ENCODE results near the gene CRTC1. TPM values are rescaled to one million over a fixed set of nuclear protein-coding genes. Genes with fewer than 3 reads are reported as not detected.
"Not testable (repeated sequence)": the region's sequence is repeated elsewhere in the genome, so short reads cannot be mapped to it uniquely, and the experiment has no call there.

Gene CRTC1
- total RNA-seq, 1 donor from 2014 or later = 14.6 TPM

GRCh38 chr19:18731562-18732008 lies 48.1 kb downstream of the CRTC1 start:
- peaks cover 23% of the 10 kb centered on the region for H3K4me1 Mint-ChIP-seq (ENCODE audit: low read depth)
- H3K4me3 Mint-ChIP-seq (ENCODE audit: unreplicated experiment) = no peak overlapping the region
- no peak overlapping the region for H3K27ac Mint-ChIP-seq (ENCODE audit: unreplicated experiment)
- no peak for TF ChIP-seq CTCF (IDR thresholded peaks at IDR 0.05)
- DNase-seq (ENCODE audit: low spot score) = no peak
- no peaks in the 10 kb centered on the region for H3K36me3 Mint-ChIP-seq (ENCODE audit: low read depth)
- no peaks in the 10 kb centered on the region for H3K9me3 Mint-ChIP-seq (ENCODE audit: low read depth)
- H3K27me3 Mint-ChIP-seq (ENCODE audit: low read depth) = no peaks in the 10 kb centered on the region

GRCh38 chr19:18733196-18733647 lies 49.7 kb downstream of the CRTC1 start:
- H3K27ac Mint-ChIP-seq (ENCODE audit: unreplicated experiment) = peak overlapping the region; percentile 75

GRCh38 chr19:18733762-18734332 lies 50.4 kb downstream of the CRTC1 start:
- not testable (repeated sequence) for H3K27me3 Mint-ChIP-seq (ENCODE audit: low read depth); H3K4me3 Mint-ChIP-seq (ENCODE audit: unreplicated experiment); DNase-seq (ENCODE audit: low spot score); H3K36me3 Mint-ChIP-seq (ENCODE audit: low read depth); H3K9me3 Mint-ChIP-seq (ENCODE audit: low read depth)
- peak overlapping the region; percentile 75 for H3K27ac Mint-ChIP-seq (ENCODE audit: unreplicated experiment)
- H3K4me1 Mint-ChIP-seq (ENCODE audit: low read depth) = peaks cover 28% of the 10 kb centered on the region

More at GRCh38 chr19:18733196-18733647, 49.7 kb downstream of the CRTC1 start:
- Mint-ChIP-seq H3K36me3 (ENCODE audit: low read depth) (no peaks in the 10 kb centered on the region), H3K27me3 (ENCODE audit: low read depth) (no peaks in the 10 kb centered on the region), H3K4me3 (ENCODE audit: unreplicated experiment) (no peak overlapping the region), H3K9me3 (ENCODE audit: low read depth) (no peaks in the 10 kb centered on the region), H3K4me1 (ENCODE audit: low read depth) (peaks cover 28% of the 10 kb centered on the region)
- no peak for TF ChIP-seq CTCF (IDR thresholded peaks at IDR 0.05)
- DNase-seq (ENCODE audit: low spot score) = no peak

- Mint-ChIP-seq H3K27me3 (ENCODE audit: low read depth) (no peaks in the 10 kb centered on the region), H3K4me1 (ENCODE audit: low read depth) (peaks cover 28% of the 10 kb centered on the region)
- no peak for TF ChIP-seq CTCF (IDR thresholded peaks at IDR 0.05)
Observed at GRCh38 chr19:18735324-18735723, 51.8 kb downstream of the CRTC1 start.

GRCh38 chr19:18735752-18736151 lies 52.3 kb downstream of the CRTC1 start:
- peaks cover 28% of the 10 kb centered on the region for H3K4me1 Mint-ChIP-seq (ENCODE audit: low read depth)

More at GRCh38 chr19:18735324-18735723, 51.8 kb downstream of the CRTC1 start:
- DNase-seq (ENCODE audit: low spot score) = no peak
- no peak overlapping the region for H3K4me3 Mint-ChIP-seq (ENCODE audit: unreplicated experiment)
- H3K36me3 Mint-ChIP-seq (ENCODE audit: low read depth) = no peaks in the 10 kb centered on the region
- H3K27ac Mint-ChIP-seq (ENCODE audit: unreplicated experiment) = no peak overlapping the region
- no peaks in the 10 kb centered on the region for H3K9me3 Mint-ChIP-seq (ENCODE audit: low read depth)

More at GRCh38 chr19:18735752-18736151, 52.3 kb downstream of the CRTC1 start:
- no peaks in the 10 kb centered on the region for H3K27me3 Mint-ChIP-seq (ENCODE audit: low read depth)
- DNase-seq (ENCODE audit: low spot score) = no peak
- H3K27ac Mint-ChIP-seq (ENCODE audit: unreplicated experiment) = no peak overlapping the region
- H3K9me3 Mint-ChIP-seq (ENCODE audit: low read depth) = no peaks in the 10 kb centered on the region
- no peak for TF ChIP-seq CTCF (IDR thresholded peaks at IDR 0.05)
- no peak overlapping the region for H3K4me3 Mint-ChIP-seq (ENCODE audit: unreplicated experiment)
- H3K36me3 Mint-ChIP-seq (ENCODE audit: low read depth) = no peaks in the 10 kb centered on the region
